ENCODE measurements around the gene SYNM.

- TF ChIP-seq SUZ12 (IDR thresholded peaks at IDR 0.05; ENCODE audit: extremely low read depth, insufficient read depth, insufficient read length) (no peak), ZNF274 (IDR thresholded peaks at IDR 0.05; ENCODE audit: low read depth, low read length) (no peak)
These were observed 49.4 kb downstream of the SYNM start for GRCh38 chr15:99154271-99154670.

All from NT2/D1 (cell line).